DND-41 (cell line): Measurements from ENCODE around the gene USP24.

Source experiments
- EZH2 ChIP-seq: IDR thresholded peaks from 3 replicates; pipeline ENCODE4 v1.6.1; 2012; ENCODE audit warnings: borderline replicate concordance, low read depth, mild to moderate bottlenecking, moderate library complexity, low read length, inconsistent platforms; ENCODE audit not compliant: severe bottlenecking
- TF ChIP-seq, protein P1 (sequence below): IDR thresholded peaks from 2 replicates; pipeline ENCODE4 v1.5.1; 2012; ENCODE audit warnings: borderline replicate concordance, low read length, moderate library complexity, mild to moderate bottlenecking; ENCODE audit not compliant: poor library complexity, severe bottlenecking; ENCODE audit errors: extremely low read depth

DNA sequence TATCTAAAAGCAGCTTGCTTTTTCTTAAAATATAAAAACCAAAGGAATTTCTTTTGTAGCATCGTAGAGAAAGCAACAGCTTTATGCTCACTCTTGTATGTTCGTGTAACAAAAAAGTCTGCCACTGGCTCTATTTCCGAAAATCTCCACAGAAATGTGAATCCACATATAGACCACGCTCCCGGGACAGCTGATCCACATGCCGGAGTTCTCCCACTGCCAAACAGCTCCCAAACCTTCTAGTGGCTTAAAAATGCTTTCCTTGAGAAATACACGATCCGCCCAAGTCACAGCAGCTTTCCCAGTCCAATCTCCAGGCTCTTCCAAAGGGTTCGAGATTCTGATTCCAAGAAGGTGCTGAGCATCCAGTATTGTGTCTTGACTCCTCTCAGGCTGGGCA lies 146.5 kb downstream of the USP24 start:
- TF ChIP-seq, protein P1, sequence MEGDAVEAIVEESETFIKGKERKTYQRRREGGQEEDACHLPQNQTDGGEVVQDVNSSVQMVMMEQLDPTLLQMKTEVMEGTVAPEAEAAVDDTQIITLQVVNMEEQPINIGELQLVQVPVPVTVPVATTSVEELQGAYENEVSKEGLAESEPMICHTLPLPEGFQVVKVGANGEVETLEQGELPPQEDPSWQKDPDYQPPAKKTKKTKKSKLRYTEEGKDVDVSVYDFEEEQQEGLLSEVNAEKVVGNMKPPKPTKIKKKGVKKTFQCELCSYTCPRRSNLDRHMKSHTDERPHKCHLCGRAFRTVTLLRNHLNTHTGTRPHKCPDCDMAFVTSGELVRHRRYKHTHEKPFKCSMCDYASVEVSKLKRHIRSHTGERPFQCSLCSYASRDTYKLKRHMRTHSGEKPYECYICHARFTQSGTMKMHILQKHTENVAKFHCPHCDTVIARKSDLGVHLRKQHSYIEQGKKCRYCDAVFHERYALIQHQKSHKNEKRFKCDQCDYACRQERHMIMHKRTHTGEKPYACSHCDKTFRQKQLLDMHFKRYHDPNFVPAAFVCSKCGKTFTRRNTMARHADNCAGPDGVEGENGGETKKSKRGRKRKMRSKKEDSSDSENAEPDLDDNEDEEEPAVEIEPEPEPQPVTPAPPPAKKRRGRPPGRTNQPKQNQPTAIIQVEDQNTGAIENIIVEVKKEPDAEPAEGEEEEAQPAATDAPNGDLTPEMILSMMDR = no peak
- TF ChIP-seq EZH2 = no peak
